ENCODE measurements around the gene ARX. TPM values are rescaled to one million over a fixed set of nuclear protein-coding genes. Genes with fewer than 3 reads are reported as not detected.

Gene ARX
- total and polyA plus RNA-seq, 9 of the 15 experiments (the other 6 are each of a cell fraction or from before 2014, with no cell fraction given): 0.03 TPM; not detected in 8

- TF ChIP-seq VEZF1 (CRISPR knock-in tag; IDR thresholded peaks at IDR 0.05): no peak
These were observed 551 bp upstream of the ARX start (continued) for GRCh38 chrX:25016361-25016671.

DNA sequence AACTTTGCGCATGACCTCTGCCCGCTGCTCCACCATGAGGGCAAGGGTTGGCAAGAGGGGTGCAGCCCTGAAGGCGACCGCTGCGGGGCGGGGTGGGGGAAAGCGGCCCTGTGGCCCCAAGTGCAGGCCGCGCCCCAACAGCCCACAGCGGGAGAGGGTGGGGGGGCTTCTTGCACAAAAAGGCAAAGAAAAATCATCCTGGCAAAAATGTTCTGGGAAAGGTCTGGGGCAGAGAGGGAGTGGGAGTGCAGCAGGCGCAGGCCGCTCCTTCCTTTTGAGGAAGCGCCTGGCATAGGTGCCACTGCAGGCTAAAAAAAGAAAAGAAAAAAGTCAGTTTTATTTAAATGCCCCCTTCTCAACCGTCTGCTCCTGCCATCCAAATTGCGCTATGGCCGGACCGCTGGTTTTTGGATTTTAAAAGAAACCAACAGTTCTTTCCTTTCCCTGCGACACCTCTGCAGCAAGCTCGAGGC is 1.4 kb downstream of the ARX start:
- no peak for FAIRE-seq
- ATAC-seq: no peak
- Histone ChIP-seq H3K4me1 (replicated peaks in 1 of 2; ENCODE audit: control insufficient read depth in 2 of 2, insufficient read depth in 2 of 2, low read length in 2 of 2) (peaks cover 0 to 28% of the 10 kb centered on the region in 2 experiments; a peak in 2 of 5 replicates), H3K79me2 (ENCODE audit: control insufficient read depth, insufficient read depth, low read length) (no peaks in the 10 kb centered on the region), H3K9ac (ENCODE audit: insufficient read depth in 1 of 2, low read depth in 2 of 2, low read length in 2 of 2) (no peak overlapping the region), H3K27me3 (ENCODE audit: control insufficient read depth in 2 of 2, insufficient read depth in 2 of 2, low read length in 2 of 2) (peaks cover 13 to 63% of the 10 kb centered on the region in 2 experiments), H3K27ac (ENCODE audit: extremely low read depth, low read depth, low read length) (no peak overlapping the region), H3K9me3 (replicated peaks; ENCODE audit: control insufficient read depth, insufficient read depth, low read depth, low read length) (no peaks in the 10 kb centered on the region), H3K36me3 (ENCODE audit: control insufficient read depth, insufficient read depth, low read length) (no peaks in the 10 kb centered on the region), H3K4me2 (ENCODE audit: insufficient read depth, low read length) (no peak overlapping the region), H4K20me1 (replicated peaks; ENCODE audit: control insufficient read depth, insufficient read depth, low read length) (no peaks in the 10 kb centered on the region), H3K4me3 (no peak overlapping the region), H3K9me1 (ENCODE audit: control insufficient read depth, insufficient read depth, low read length) (no peaks in the 10 kb centered on the region), H2AFZ (ENCODE audit: low read depth, low read length) (no peak overlapping the region)
- no peak for TF ChIP-seq ETV5 (CRISPR knock-in tag; IDR thresholded peaks at IDR 0.05; ENCODE audit: low read depth)
- TF ChIP-seq, protein P1, sequence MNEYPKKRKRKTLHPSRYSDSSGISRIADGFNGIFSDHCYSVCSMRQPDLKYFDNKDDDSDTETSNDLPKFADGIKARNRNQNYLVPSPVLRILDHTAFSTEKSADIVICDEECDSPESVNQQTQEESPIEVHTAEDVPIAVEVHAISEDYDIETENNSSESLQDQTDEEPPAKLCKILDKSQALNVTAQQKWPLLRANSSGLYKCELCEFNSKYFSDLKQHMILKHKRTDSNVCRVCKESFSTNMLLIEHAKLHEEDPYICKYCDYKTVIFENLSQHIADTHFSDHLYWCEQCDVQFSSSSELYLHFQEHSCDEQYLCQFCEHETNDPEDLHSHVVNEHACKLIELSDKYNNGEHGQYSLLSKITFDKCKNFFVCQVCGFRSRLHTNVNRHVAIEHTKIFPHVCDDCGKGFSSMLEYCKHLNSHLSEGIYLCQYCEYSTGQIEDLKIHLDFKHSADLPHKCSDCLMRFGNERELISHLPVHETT (CRISPR knock-in tag; conservative IDR thresholded peaks at IDR 0.05 in 1 of 2, IDR thresholded peaks at IDR 0.05 in 1 of 2): no peak
- TF ChIP-seq MEF2A (IDR thresholded peaks at IDR 0.05; ENCODE audit: control insufficient read depth, low read depth, low read length): no peak
- TF ChIP-seq FOXP1 (CRISPR knock-in tag; IDR thresholded peaks at IDR 0.05): no peak
- no peak for TF ChIP-seq HNRNPL (IDR thresholded peaks at IDR 0.05; ENCODE audit: low read depth, low read length)
- TF ChIP-seq ZBTB17 (CRISPR knock-in tag; IDR thresholded peaks at IDR 0.05): no peak
- TF ChIP-seq SNRNP70 (optimal IDR thresholded peaks at IDR 0.05; ENCODE audit: low read depth, low read length): no peak
- no peak for TF ChIP-seq ELF1 (tag; IDR thresholded peaks at IDR 0.05)
- TF ChIP-seq ESRRB (CRISPR knock-in tag; IDR thresholded peaks at IDR 0.05; ENCODE audit: borderline replicate concordance): no peak
- TF ChIP-seq U2AF1 (optimal IDR thresholded peaks at IDR 0.05; ENCODE audit: low read depth, low read length): no peak
- no peak for TF ChIP-seq TOE1 (IDR thresholded peaks at IDR 0.05; ENCODE audit: borderline replicate concordance)
- no peak for TF ChIP-seq TOE1 (CRISPR knock-in tag; IDR thresholded peaks at IDR 0.05; ENCODE audit: borderline replicate concordance, low read depth)
- no peak for TF ChIP-seq ZNF140 (CRISPR knock-in tag; IDR thresholded peaks at IDR 0.05)
- in situ Hi-C loops (cut with MboI): no loop called here
- ChIA-PET CTCF (ENCODE audit: low intra/inter-chr PET ratio) (no interaction called here), POLR2A (no interaction called here)
- DNase-seq (ENCODE audit: extremely low read depth in 1 of 4, low spot score in 3 of 4): no peak
- WGBS (ENCODE audit: insufficient coverage, low coverage, missing lambda C conversion rate): 47% methylated on average over 10 of the region's 19 CpGs
- intact Hi-C loops (cut with micrococcal nuclease): no loop called here
- BruUV-seq (replicated peaks): no TSS peak
